ENCODE data around the gene OGFOD1.
A peak's percentile ranks its signal among the peaks of the same experiment; 100 is the strongest.

Gene OGFOD1

GRCh38 chr16:56450986-56451752 lies at the start of gene OGFOD1, which contains the start of gene NUDT21:
OGFOD1 (plus strand) TSS chr16:56451554; CDS start chr16:56451613, 59 bp downstream.
NUDT21 (minus strand) TSS chr16:56451332; CDS start chr16:56451202, 130 bp downstream.
- peak within 1 kb of the TSS; percentile 89 for H3K4me3 ChIP-seq (replicated peaks; ENCODE audit: low read depth, low read length)
- TF ChIP-seq CTCF (IDR thresholded peaks at IDR 0.05; ENCODE audit: low read length, missing control alignments), result no peak
- peak; percentile 98 for DNase-seq (ENCODE audit: low read depth)

- no peak overlapping the region for H3K4me3 ChIP-seq (replicated peaks; ENCODE audit: low read depth, low read length)
- no peak for DNase-seq (ENCODE audit: low read depth)
- TF ChIP-seq CTCF (IDR thresholded peaks at IDR 0.05; ENCODE audit: low read length, missing control alignments), result no peak
Measured at GRCh38 chr16:56405977-56406672, 45.2 kb upstream of the OGFOD1 start.

- no peak for DNase-seq (ENCODE audit: low read depth)
- no peak overlapping the region for H3K4me3 ChIP-seq (replicated peaks; ENCODE audit: low read depth, low read length)
- TF ChIP-seq CTCF (IDR thresholded peaks at IDR 0.05; ENCODE audit: low read length, missing control alignments), result no peak
Measured at GRCh38 chr16:56408379-56409098, 42.8 kb upstream of the OGFOD1 start.

- peak; percentile 65 for DNase-seq (ENCODE audit: low read depth)
- TF ChIP-seq CTCF (IDR thresholded peaks at IDR 0.05; ENCODE audit: low read length, missing control alignments), result no peak
- H3K4me3 ChIP-seq (replicated peaks; ENCODE audit: low read depth, low read length), result no peak overlapping the region
Measured at GRCh38 chr16:56409195-56409594, 42.2 kb upstream of the OGFOD1 start.

- no peak for TF ChIP-seq CTCF (IDR thresholded peaks at IDR 0.05; ENCODE audit: low read length, missing control alignments)
- no peak overlapping the region for H3K4me3 ChIP-seq (replicated peaks; ENCODE audit: low read depth, low read length)
- no peak for DNase-seq (ENCODE audit: low read depth)
Measured at GRCh38 chr16:56411123-56411522, 40.2 kb upstream of the OGFOD1 start.

GRCh38 chr16:56411624-56412023 lies 39.7 kb upstream of the OGFOD1 start:
- no peak for DNase-seq (ENCODE audit: low read depth)
- H3K4me3 ChIP-seq (replicated peaks; ENCODE audit: low read depth, low read length), result no peak overlapping the region
- TF ChIP-seq CTCF (IDR thresholded peaks at IDR 0.05; ENCODE audit: low read length, missing control alignments), result no peak

All from fibroblast of pulmonary artery (primary cell).